HL-60 (cell line): ENCODE data around the gene PPM1H.

Experiments
- DNase-seq, 2 experiments: peaks; one replicate each; pipeline ENCODE4 v3.0.0-alpha.2; 2010 to 2020; ENCODE audit warnings: low read depth in 1 of 2, low spot score in 1 of 2
- H3K27ac ChIP-seq: fragments of 250-450 bp; sonication (Bioruptor Pico); replicated peaks from 2 replicates; pipeline ENCODE4 v1.5.1; 2020; ENCODE audit warnings: mild to moderate bottlenecking, moderate library complexity
- H3K27me3 ChIP-seq: fragments of 250-450 bp; sonication (Bioruptor Pico); 2 replicates; pipeline ENCODE4 v1.5.1; 2021; ENCODE audit warnings: mild to moderate bottlenecking, moderate library complexity; ENCODE audit not compliant: insufficient read depth, poor library complexity, severe bottlenecking
- H3K4me3 ChIP-seq: replicated peaks from 2 replicates; pipeline ENCODE4 v1.5.1; 2011; ENCODE audit warnings: mild to moderate bottlenecking, control low read depth, low read length; ENCODE audit not compliant: insufficient read depth
- GABPA ChIP-seq: IDR thresholded peaks from 2 replicates; pipeline ENCODE4 v1.6.1; 2012; ENCODE audit warnings: low read depth
- POLR2AphosphoS5 ChIP-seq: IDR thresholded peaks from 2 replicates; pipeline ENCODE4 v1.6.1; 2012; ENCODE audit warnings: low read depth
- SPI1 ChIP-seq: IDR thresholded peaks from 2 replicates; pipeline ENCODE4 v1.6.1; 2012; ENCODE audit warnings: low read depth, mild to moderate bottlenecking, borderline replicate concordance
- TF ChIP-seq, protein P1 (sequence below): IDR thresholded peaks from one replicate; pipeline ENCODE4 v1.5.1; 2011; ENCODE audit warnings: low read length, control low read depth, inconsistent platforms; ENCODE audit not compliant: insufficient read depth
- TF ChIP-seq, protein P2 (sequence below): IDR thresholded peaks from 2 replicates; pipeline ENCODE4 v1.6.1; 2012; ENCODE audit warnings: low read depth; ENCODE audit not compliant: insufficient replicate concordance

The PPM1H gene

DNA sequence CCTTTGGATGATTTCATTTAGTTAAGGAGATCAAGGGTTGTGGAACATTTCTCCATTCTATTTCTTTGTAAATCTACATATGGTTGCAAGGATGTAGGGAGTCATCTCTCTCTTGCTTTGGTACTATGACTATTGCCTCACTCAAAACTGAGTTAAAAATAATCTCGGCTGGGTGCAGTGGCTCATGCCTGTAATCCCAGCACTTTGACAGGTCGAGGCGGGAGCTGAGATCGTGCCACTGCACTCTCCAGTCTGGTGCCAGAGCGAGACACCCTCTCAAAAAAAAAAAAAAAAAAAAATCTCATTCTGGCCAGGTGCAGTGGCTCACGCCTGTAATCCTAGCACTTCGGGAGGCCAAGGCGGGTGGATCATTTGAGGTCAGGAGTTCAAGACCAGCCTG, 24.8 kb upstream of the PPM1H start:
- DNase-seq, result no peak
- H3K4me3 ChIP-seq, result no peak overlapping the region
- no peak overlapping the region for H3K27ac ChIP-seq
- no peaks in the 10 kb centered on the region for H3K27me3 ChIP-seq
- TF ChIP-seq, protein P1, sequence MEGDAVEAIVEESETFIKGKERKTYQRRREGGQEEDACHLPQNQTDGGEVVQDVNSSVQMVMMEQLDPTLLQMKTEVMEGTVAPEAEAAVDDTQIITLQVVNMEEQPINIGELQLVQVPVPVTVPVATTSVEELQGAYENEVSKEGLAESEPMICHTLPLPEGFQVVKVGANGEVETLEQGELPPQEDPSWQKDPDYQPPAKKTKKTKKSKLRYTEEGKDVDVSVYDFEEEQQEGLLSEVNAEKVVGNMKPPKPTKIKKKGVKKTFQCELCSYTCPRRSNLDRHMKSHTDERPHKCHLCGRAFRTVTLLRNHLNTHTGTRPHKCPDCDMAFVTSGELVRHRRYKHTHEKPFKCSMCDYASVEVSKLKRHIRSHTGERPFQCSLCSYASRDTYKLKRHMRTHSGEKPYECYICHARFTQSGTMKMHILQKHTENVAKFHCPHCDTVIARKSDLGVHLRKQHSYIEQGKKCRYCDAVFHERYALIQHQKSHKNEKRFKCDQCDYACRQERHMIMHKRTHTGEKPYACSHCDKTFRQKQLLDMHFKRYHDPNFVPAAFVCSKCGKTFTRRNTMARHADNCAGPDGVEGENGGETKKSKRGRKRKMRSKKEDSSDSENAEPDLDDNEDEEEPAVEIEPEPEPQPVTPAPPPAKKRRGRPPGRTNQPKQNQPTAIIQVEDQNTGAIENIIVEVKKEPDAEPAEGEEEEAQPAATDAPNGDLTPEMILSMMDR, result no peak
- TF ChIP-seq POLR2AphosphoS5 (no peak), GABPA (no peak), SPI1 (no peak)
- TF ChIP-seq, protein P2, sequence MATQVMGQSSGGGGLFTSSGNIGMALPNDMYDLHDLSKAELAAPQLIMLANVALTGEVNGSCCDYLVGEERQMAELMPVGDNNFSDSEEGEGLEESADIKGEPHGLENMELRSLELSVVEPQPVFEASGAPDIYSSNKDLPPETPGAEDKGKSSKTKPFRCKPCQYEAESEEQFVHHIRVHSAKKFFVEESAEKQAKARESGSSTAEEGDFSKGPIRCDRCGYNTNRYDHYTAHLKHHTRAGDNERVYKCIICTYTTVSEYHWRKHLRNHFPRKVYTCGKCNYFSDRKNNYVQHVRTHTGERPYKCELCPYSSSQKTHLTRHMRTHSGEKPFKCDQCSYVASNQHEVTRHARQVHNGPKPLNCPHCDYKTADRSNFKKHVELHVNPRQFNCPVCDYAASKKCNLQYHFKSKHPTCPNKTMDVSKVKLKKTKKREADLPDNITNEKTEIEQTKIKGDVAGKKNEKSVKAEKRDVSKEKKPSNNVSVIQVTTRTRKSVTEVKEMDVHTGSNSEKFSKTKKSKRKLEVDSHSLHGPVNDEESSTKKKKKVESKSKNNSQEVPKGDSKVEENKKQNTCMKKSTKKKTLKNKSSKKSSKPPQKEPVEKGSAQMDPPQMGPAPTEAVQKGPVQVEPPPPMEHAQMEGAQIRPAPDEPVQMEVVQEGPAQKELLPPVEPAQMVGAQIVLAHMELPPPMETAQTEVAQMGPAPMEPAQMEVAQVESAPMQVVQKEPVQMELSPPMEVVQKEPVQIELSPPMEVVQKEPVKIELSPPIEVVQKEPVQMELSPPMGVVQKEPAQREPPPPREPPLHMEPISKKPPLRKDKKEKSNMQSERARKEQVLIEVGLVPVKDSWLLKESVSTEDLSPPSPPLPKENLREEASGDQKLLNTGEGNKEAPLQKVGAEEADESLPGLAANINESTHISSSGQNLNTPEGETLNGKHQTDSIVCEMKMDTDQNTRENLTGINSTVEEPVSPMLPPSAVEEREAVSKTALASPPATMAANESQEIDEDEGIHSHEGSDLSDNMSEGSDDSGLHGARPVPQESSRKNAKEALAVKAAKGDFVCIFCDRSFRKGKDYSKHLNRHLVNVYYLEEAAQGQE, result no peak

DNA sequence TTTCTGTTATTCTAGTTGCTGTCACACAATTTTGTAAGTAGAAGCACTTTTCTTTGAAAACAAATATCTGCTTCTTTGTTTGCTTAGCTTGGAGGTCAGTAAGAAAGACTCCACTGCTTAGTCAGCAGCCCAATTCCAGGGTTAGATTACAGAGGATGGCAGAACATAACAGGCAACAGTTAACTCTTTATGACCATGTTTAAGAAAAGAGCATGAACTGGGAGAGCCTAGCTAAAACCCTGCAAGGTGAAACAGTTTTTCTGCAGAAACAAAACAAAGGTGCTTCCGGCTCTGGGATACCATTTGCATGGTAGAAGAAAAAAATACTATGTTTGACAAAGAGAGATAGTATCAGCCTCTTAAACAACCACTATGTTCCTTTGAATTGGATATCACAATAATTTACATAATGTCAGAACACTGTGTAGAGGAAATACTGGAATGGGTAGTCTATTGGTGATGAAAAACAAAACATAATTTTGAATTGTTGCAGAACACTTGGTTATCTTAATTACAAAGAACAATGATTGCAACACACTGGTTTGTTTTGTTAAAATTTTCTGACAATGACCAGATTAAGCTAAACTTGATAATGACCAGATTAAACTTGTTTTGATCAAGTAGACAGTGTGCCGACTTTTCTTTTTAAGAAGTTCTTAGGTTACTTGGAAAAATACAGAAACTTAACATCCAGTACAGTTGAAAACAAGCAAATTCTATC, 22.4 kb upstream of the PPM1H start:
- H3K4me3 ChIP-seq, result no peak overlapping the region
- no peaks in the 10 kb centered on the region for H3K27me3 ChIP-seq
- TF ChIP-seq, protein P1, result no peak
- TF ChIP-seq, protein P2, result no peak
- no peak for TF ChIP-seq POLR2AphosphoS5
- no peak for TF ChIP-seq GABPA
- no peak for TF ChIP-seq SPI1
- DNase-seq, result no peak
- H3K27ac ChIP-seq, result no peak overlapping the region

DNA sequence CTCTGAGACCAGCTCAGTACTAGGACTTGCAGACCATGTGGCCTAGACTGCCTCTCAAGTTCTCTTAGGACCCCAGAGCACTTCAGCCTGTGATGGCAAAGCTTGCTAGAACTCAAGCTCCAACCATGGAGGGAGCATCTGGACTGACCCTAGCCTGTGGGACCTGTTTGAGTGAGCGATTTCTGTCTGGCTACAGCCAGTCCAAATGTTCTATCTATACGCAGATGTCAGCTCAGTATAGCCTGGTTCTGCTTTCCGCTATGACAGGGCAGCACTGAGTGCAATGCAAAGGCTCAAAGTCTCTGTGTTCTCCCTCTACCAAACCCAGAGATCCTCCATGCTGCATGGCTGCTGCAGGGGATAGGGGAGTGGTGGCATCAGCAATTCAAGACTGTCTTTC, 20.7 kb upstream of the PPM1H start:
- Histone ChIP-seq H3K27ac (no peak overlapping the region), H3K27me3 (no peaks in the 10 kb centered on the region), H3K4me3 (no peak overlapping the region)
- TF ChIP-seq POLR2AphosphoS5 (no peak), SPI1 (no peak), GABPA (no peak)
- TF ChIP-seq, protein P1, result no peak
- TF ChIP-seq, protein P2, result no peak
- DNase-seq, result no peak
